Left colon (tissue), 2 donors: Measurements from ENCODE around the gene ADH1A. TPM values are rescaled to one million over a fixed set of nuclear protein-coding genes. Genes with fewer than 3 reads are reported as not detected.
"Not testable (repeated sequence)": the region's sequence is repeated elsewhere in the genome, so short reads cannot be mapped to it uniquely, and the experiment has no call there.

Source experiments
- ATAC-seq: fragments of 200-7000 bp; cut with Tn5 transposase; one replicate; pipeline ENCODE4 v1.9.1; 2020; ENCODE audit warnings: mild to moderate bottlenecking, moderate library complexity
- DNase-seq, 2 donors: peaks; one replicate each; pipeline ENCODE4 v3.0.0-alpha.2; 2020
- intact Hi-C, 2 donors: fragments of 100-400 bp; cut with DNase I in 1 of 2; cut with micrococcal nuclease in 1 of 2; formaldehyde crosslinking; loops; one replicate each; pipeline versions ENCODE4 v1.11.2 to v1.14.0; 2022; cut with DNase I, micrococcal nuclease
- long read RNA-seq: library from polyadenylated mRNA; unstranded; transcript quantifications from one replicate; pipeline ENCODE4 v2.0.0, GENCODE V29; 2021
- total RNA-seq, 2 donors: library from RNA; stranded (reverse); fragmentation: NEBNext Ultra II Directional; extraction: Animal tissue kit (Norgen Biotek cat#: 25700); gene quantifications; one replicate each; pipeline ENCODE4 v1.2.1, GENCODE V29; 2021
- donor health status: DM: no; HTN: no; CAD: no.
- donor health status: DM: yes; HTN: yes; CAD: no.

The ADH1A gene
- total RNA-seq: 1 to 10 TPM in 1 of 2 donors, under 1 TPM in 1; 0.49 to 1.0 TPM
- long read RNA-seq: 0 reads

DNA sequence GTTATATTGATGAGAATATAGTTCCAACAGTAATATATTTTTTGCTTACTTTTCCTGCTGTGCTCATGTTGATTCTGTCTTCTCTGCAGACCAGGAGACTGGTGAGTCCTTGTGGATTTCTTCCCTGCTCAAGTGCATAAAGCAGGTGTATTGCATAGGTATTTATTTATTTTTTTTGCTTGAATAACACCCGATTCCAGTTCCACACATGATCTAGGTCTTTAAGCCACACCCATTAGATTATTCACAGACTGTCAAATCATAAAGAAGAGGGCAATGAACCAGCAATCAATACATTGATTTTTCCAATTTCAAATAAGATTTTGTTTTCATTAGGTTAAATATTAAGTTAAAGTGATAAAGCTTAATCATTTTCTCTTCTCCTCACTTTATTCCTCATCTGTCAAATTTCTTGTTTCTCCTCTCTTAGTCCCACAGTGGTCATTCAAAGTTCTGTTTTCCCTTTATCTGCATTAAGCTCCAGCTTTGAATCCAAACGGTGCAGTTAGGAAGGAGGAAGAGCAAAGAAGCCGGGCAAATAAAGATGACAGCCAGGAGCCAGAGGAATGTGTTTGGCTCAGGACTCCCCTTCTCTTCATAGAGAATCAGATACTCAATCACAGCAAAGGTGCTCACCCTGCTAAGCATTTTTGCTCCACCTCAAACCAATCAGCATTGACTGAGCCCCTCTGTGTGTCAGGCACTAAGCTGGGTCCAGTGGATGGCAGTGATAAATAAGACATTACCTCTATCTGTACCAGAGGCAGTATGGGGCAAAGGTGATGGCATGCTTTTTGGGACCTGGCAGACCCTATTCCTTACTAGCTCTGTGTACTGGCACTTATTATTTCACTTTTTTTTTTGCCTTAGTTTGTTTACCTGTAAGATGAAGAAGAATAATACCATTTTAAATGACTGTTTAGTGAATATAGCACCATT, at the start of gene ADH1A:
Gene ADH1A (minus strand): TSS at position 138 of the 939 bp plus-strand sequence. CDS start 71 bp downstream, at position 67.
- intact Hi-C loops: no loop called here
- DNase-seq (no peak), ATAC-seq (no peak)

DNA sequence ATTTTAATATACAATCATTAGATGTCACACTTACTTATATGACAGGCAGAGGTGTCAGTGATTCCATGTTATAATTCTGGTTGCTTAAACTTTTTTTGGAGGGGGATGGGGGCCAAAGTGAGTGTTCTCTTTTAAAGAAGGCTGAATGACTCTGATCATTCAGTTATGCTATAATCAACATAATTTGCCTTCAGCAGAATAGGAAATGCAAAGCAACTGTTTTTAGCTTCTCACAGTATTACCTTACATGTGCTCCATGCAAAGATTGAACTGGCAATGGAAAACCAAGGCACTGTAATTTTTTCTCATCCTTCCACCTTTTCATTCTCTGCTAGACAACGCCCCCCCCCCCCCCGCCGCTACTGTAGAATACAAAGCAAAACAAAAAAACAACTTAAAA, 48.4 kb upstream of the ADH1A start:
- DNase-seq (no peak), ATAC-seq (no peak)
- intact Hi-C loops: no loop called here

DNA sequence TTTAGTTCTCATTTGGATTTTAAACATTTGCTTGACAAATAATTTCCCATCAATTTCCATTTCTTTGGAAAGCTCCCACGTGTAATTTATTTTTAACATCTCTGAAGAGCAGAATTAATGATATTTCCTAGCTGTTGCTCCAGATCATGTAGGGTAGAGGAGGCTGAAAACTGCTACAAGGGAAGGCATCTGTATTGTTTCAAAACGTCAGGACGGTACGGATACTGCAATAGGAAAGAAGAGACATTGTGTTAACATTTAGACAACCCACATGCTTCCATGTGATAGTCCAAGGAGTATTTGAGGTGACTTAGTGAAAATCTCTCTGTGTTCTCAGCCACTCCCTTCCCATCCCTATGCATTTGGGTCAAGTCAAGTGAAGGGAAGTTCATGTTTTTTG, 45.8 kb upstream of the ADH1A start:
- no peak for ATAC-seq

DNA sequence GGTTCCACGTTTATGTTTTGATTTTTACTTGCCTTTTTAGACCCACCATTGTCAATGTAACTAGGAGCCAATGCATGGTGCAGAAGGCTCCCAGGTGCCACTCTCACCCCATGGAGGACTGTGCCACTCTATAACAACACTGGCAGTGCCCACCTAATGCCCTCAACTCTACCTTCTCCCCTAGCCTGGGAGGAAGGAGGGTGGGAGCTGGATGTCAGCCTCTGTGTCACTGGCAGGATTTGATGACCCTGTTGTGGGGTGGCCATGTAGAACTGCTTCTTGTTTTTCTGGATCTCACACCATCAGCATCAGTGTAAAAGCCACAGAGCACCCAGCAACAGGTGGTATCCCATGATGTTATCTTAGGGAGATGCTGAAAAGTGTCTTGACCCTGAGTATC, 44.1 kb upstream of the ADH1A start:
- DNase-seq (no peak), ATAC-seq (peak; percentile 57)

More for the DNA sequence above, 45.8 kb upstream of the ADH1A start:
- DNase-seq: no peak
- intact Hi-C loops: no loop called here

DNA sequence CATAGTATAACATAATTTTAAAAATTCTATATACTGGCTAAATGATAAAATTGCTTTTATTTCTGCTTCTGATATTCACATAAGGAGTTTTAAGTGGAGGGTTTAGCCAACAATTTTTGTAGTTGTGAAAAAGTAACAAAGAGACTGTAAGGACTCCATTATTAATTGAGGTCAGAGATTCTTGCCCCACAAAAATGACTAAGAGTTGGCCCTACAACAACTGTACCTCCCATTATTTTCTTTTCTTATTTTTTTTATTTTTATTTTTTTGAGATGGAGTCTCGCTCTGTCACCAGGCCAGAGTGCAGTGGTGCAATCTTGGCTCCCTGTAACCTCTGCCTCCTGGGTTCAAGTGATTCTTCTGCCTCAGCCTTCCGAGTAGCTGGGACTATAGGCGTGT, 39.9 kb upstream of the ADH1A start:
- DNase-seq (no peak), ATAC-seq (no peak)
- intact Hi-C loops: no loop called here

More for the DNA sequence above, 44.1 kb upstream of the ADH1A start:
- intact Hi-C loops: no loop called here

DNA sequence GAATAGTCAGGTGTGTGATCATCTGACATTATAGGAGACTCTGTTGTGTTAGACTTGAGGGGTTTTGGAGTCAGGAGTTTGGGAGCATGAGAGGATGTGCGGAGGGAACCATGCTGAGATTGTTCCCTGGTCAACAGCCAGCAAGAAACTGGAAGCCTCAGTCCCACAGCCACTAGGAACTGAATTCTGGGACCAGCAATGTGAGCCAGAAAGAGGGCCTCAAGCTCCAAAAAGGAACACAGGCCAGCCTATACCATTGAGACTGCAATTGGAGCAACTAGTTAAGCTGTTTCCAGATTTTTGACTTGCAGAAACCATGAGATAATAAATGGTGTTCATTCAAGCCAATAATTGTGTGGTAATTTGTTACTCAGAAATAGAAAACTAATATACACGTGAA, 39.1 kb upstream of the ADH1A start:
- DNase-seq: no peak
- intact Hi-C loops: loop anchor here in 1 of 2 donors (10.0 kb wide), 1 partner anchor 55 kb away; no protein-coding TSS in a partner anchor
- no peak for ATAC-seq

DNA sequence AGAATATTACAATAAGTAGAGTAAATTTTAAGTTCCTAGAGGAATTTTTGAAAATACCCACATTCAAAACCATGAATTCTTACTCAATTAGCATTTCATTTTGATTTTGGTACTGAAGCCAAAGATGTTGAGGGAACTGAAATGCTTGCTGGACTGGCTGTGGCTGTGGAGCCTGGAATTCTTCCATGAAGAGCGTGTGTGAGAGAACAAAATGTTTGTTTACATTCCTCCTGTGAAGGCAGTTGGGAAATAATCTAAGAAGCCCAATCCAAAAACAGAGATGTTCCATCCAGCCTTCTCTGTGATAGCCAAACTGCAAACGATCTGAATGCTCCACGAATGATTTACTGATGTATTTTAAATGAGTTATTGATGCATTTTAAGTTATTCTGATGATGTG, 34.2 kb upstream of the ADH1A start:
- intact Hi-C loops: loop anchor here in 1 of 2 donors (10.0 kb wide), 1 partner anchor 60 kb away; no protein-coding TSS in a partner anchor
- DNase-seq: peak in 1 of 2 donors; percentile 71
- ATAC-seq: no peak

DNA sequence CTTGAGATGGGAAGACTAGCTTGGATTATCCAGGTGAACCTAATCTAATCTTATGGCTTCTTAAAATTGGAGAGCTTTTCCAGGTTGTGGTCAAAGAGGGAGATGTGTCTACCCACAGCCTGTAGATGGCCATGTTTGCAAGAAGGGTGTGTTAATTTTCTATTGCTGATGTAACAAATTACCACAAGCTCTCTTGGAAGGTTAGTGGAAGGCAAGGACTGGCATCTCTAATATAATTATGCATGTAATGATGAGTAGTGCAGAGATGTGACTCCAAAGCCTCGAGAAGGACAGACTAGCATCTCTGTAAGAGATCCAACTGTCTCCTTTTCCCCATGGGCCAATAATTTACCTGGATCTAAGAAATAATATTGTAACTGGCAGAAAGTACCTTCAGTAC, 33.6 kb upstream of the ADH1A start:
- intact Hi-C loops: loop anchor here in 1 of 2 donors (10.0 kb wide), 1 partner anchor 60 kb away; no protein-coding TSS in a partner anchor
- DNase-seq: no peak
- no peak for ATAC-seq

DNA sequence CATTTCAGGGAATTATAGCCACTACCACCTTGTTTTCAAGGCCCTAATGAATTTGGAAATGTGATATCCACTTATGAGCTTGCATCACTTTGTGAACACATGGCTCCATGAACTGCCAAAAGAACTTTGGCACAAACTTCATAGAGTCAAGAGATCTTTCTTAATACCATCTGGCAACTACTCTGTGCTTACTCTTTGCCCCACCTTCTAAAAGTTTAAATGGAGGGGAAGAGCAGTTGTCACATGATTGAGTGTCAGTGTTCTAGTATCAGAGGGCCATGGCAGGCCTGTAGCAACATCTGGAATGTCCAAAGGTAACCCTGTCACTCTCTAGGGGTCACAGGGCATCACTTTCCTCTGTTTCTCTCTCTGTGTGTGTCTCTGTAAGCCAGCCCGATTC, 33.0 kb upstream of the ADH1A start:
- intact Hi-C loops: loop anchor here in 1 of 2 donors (10.0 kb wide), 1 partner anchor 61 kb away; no protein-coding TSS in a partner anchor
- DNase-seq: no peak
- no peak for ATAC-seq

DNA sequence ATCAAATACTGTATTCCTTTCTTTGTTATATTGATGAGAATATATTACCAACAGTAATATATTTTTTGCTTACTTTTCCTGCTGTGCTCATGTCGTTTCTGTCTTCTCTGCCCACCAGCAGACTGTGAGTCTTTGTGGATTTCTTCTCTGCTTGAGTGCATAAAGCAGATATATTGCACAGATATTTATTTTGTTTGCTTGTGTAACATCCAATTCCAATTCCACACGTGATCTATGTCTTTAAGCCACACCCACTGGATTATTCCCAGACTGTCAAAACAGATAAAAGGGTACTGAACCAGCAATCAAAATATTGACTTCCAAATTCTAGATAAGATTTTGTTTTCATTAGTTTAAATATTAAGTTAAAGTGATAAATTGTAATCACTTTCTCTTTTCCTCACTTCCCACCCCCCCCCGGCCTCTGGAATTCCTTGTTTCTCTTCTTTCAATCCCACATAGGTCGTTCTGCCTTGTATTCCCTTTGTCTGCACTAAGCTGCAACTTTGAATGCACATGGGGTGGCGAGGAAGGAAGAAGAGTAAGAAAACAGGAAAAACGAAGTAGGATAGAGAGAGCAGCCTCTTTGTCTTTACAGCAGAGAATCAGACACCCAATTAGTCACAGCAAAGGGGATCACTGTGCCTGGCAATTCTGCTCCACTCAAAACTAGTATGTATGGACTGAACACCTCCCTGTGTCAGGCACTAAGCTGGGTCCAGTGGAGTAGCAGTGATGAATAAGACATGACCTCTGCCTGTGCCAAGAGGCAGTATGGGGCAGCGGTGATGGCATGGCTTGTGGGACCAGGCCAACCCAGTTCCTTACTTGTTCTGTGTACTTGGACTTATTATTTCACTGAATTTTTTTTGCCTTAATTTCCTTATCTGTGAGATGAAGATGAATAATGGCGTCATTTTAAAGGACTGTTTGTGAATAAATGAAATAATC, 30.7 kb upstream of the ADH1A start, which contains the start of gene ADH1B:
Gene ADH1B (minus strand): TSS at position 161 of the 951 bp plus-strand sequence. CDS start 70 bp downstream, at position 91.
- intact Hi-C loops: loop anchor here in 1 of 2 donors (10.0 kb wide), 1 partner anchor 63 kb away; no protein-coding TSS in a partner anchor
- ATAC-seq (no peak), DNase-seq (no peak)

DNA sequence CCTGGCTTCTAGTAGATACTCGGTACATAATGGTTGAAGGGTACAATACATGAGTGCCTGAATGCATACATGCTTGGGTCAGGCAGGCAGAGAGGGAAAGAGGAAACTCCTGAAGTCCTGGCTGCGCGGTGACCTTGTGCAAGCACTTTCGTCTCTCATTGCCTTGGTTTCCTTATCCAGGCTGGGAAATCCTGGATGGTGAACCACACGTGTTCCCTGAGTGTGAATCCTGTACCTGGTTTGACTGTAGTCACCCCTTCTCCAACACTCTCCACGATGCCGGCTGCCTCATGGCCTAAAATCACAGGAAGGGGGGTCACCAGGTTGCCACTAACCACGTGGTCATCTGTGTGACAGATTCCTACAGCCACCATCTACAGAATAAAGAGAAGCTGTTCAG, 27.0 kb upstream of the ADH1A start:
- intact Hi-C loops, ATAC-seq: not testable (repeated sequence)

DNA sequence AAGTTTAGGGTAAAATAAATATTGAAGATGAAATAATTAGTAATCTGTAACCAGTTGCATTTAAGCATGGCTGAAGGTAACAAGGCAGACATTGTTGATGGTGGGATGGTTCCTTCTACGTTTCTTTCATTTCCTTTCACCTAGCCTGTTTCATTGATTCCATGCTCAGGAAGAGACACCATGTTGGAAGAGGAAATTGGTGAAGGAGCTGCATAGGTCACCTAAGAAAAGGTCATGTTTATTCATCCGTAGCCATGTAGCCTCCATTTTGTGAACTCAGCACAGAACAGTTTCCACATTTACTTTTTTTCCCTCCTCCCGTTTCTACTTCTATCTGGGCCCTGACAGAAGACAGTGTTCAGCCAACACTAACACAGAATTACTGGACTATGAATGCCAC, 26.6 kb upstream of the ADH1A start:
- no peak for DNase-seq
- intact Hi-C loops: no loop called here
- no peak for ATAC-seq

More for the DNA sequence above, 27.0 kb upstream of the ADH1A start:
- not testable (repeated sequence) for DNase-seq

DNA sequence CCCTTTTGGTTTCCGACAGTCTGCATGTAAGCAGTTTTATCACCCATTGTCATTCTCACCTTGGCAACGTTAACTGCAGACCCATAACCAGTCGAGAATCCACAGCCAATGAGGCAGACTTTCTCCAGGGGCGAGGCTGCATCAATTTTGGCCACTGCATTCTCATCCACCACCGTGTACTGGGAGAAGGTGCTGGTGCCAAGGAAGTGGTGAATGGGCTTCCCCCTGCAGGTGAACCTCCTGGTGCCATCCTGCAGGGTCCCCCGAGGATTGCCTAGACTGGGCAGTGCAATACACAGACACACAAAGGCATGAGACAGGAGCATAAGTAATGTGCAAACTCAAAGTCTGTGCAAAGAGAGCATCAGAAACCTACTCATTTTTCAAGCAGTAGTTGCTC, 25.1 kb upstream of the ADH1A start:
- no peak for ATAC-seq
- intact Hi-C loops: no loop called here
- DNase-seq: no peak

DNA sequence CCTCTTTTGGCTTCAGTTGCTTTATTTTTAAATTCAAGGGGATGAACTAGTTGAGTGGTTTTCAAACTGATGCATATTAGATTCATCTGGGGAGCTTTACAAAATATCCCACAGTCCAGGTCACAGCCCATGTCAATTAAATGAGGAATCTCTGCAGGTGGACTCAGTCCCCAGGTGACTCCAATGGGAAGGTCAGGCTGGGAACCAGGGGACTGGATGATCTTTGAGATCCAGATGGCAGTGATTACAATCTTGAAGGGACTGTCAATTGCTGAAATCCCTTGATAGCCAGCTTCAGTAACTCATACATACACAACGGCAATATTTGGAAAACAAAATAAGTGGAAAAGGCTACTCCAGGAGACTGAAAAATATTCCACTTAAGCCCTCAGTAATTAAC, 23.4 kb upstream of the ADH1A start:
- ATAC-seq (no peak), DNase-seq (no peak)
- intact Hi-C loops: no loop called here

DNA sequence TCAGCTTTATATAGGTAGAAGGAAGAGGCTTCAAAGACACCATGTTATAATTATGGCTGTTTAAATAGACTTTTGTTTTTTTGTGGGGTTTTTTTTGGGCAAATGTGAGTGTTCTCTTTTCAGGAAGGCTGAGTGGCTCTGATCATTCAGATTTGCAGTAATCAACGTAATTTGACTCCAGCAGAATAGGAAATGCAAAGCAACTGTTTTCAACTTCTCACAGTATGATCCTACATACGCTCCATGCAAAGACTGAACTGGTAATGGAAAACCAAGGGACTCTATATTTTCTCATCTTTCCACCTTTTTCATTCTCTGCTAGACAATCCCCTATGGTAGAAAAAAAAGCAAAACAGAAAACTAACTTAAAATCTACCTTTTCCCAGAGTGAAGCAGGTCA, 19.6 kb upstream of the ADH1A start:
- no peak for ATAC-seq
- DNase-seq: no peak
- intact Hi-C loops: no loop called here

DNA sequence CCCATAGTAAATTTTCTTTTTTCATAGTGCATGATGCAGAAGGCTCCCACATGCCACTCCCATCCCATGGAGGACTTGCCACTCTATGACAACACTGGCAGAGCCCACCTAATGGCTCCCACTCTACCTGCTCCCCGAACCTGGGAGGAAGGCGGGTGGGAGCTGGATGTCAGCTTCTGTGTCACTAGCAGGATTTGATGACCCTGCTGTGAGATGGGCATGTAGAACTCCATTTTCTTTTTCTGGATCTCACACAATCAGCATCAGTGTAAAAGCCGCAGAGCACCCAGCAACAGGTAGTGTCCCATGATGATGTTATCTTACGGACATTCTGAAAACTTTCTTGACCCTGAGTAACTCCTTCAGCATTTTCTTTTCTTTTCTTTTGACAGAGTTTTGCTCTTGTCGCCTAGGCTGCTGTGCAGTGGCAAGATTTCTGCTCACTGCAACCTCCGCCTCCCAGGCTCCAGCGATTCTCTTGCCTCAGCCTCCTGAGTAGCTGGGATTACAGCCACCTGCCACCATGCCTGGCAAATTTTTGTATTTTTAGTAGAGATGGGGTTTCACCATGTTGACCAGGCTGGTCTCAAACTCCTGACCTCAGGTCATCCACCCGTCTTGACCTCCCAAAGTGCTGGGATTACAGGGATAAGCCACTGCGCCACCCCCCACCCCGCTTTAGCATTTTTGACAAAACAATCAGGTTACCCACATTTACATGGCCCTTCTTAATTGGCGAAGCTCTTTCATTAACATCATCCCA, 15.0 kb upstream of the ADH1A start:
- no peak for ATAC-seq
- intact Hi-C loops: no loop called here
- no peak for DNase-seq

DNA sequence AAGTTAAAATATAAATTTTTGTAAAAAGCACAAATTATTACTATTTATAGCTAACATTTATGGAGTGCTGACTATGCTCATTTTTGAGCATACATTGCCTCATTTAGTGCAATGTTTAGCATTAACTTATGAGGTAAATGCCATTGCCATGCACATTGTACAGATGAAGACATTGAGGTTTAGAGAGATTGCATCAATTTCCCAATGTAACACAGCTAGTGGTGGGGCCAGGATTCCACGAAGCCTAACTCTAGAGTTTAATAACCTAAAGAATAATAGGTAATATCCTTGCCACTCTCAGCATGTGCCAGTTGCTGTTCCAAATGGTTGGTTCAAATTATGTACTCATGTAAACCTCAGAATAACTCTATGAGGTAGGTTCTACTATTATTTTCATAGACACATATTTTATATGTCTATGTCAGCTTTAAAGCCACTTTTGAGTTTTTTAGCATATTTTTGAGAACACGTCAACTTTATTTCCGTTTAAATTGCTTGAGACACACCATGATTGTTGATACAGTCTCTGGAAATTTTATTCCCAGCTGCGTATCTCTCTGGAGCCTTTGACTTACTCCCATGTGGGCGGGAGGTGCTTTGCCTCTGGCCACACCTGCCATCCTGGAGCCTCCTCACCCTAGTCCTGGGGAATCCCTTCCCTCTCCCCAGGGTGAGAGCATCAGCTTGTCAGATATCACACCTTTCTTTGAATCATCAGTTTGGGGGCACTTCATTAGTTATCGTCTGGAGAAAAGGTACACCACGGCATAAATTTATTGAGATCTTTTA, 10.8 kb upstream of the ADH1A start:
- DNase-seq (no peak), ATAC-seq (no peak)
- intact Hi-C loops: no loop called here
